ENCODE results near the gene SCP2. TPM values are rescaled to one million over a fixed set of nuclear protein-coding genes. Genes with fewer than 3 reads are reported as not detected.

SCP2 gene
- total and polyA plus RNA-seq, 2 of the 4 experiments (the other 2 are of a cell fraction), result 70.4 to 83.1 TPM

DNA sequence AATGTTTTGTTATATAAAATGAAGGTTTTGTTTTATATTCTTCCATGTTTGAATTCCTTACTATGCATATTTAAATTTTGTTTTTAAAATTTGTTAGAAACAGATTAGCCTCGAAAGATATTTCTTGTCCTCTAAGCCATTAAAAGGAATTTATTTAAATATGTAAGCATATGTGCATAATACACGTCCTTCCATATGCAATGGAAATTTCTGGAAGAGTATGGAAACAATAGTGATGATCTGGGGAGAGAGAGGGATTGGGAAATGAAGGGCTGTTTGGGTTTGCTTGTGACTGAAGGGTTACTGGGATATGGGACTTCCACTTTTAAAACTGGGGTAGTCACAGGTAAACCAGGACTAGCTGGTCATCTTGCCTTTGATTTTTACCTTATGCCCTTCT is 26.7 kb upstream of the SCP2 start:
- Histone ChIP-seq H3K9me1 (ENCODE audit: insufficient read depth, low read length) (peaks cover 3% of the 10 kb centered on the region; the same call in 1 of the 2 replicates), H3K27ac (ENCODE audit: insufficient read depth, low read length) (no peak overlapping the region), H3K36me3 (ENCODE audit: control insufficient read depth, insufficient read depth, low read length) (no peaks in the 10 kb centered on the region), H2BK20ac (ENCODE audit: low read depth, low read length) (no peak overlapping the region), H2BK5ac (ENCODE audit: low read depth, low read length, poor library complexity, severe bottlenecking) (no peak overlapping the region), H4K8ac (ENCODE audit: low read depth in 2 of 2, low read length in 2 of 2) (no peak overlapping the region), H3K27me3 (ENCODE audit: control insufficient read depth, insufficient read depth, low read length) (no peaks in the 10 kb centered on the region), H2BK120ac (ENCODE audit: low read depth, low read length) (no peak overlapping the region), H4K91ac (ENCODE audit: insufficient read depth, low read depth, low read length) (no peak overlapping the region), H3K9ac (ENCODE audit: low read depth, low read length) (no peak overlapping the region), H3K4me3 (ENCODE audit: insufficient read depth, low read depth, low read length) (no peak overlapping the region), H3K56ac (ENCODE audit: extremely low read depth, insufficient read depth, low read length) (no peak overlapping the region), H3K4me1 (ENCODE audit: control insufficient read depth, insufficient read depth, low read length) (peaks cover 1% of the 10 kb centered on the region; the same call in 1 of the 2 replicates), H2AK9ac (replicated peaks; ENCODE audit: low read depth, low read length, poor library complexity) (no peak overlapping the region), H3K4me2 (ENCODE audit: low read depth, low read length) (no peak overlapping the region), H3K79me1 (ENCODE audit: low read depth in 1 of 2, low read length in 2 of 2) (no peaks in the 10 kb centered on the region), H2AFZ (replicated peaks; ENCODE audit: low read length, poor library complexity) (no peak overlapping the region), H3K9me3 (ENCODE audit: control insufficient read depth, insufficient read depth, low read length) (no peaks in the 10 kb centered on the region), H3K14ac (replicated peaks; ENCODE audit: low read depth, low read length) (no peak overlapping the region), H2BK15ac (ENCODE audit: low read depth, low read length) (no peak overlapping the region), H4K20me1 (ENCODE audit: insufficient read depth, low read length) (no peaks in the 10 kb centered on the region), H3K4ac (ENCODE audit: low read depth, low read length) (no peak overlapping the region), H3K18ac (ENCODE audit: low read depth, low read length) (no peak overlapping the region), H2AK5ac (ENCODE audit: low read depth, low read length) (no peak overlapping the region), H4K5ac (ENCODE audit: low read depth, low read length) (no peak overlapping the region), H3K23ac (ENCODE audit: low read depth, low read length) (no peak overlapping the region)
- in situ Hi-C loops (cut with MboI; ENCODE audit: low sequenced_read_pairs) (loop anchor here (10.0 kb wide), 1 partner anchor 284 kb away; no protein-coding TSS in a partner anchor), intact Hi-C loops (cut with micrococcal nuclease) (no loop called here), dilution Hi-C loops (cut with HindIII; ENCODE audit: low sequenced_read_pairs, unreplicated experiment) (no loop called here)
- WGBS, 2 experiments (ENCODE audit: extremely low coverage in 2 of 2, insufficient read length in 1 of 2), result no CpG with 5 or more reads among the region's 2 CpGs
- ChIA-PET POLR2A (ENCODE audit: unreplicated experiment) (no interaction called here), CTCF (no interaction called here)
- no TSS peak for BruUV-seq (replicated peaks)
- DNase-seq (no peak), ATAC-seq (ENCODE audit: low read depth) (no peak)
- TF ChIP-seq, protein P1, sequence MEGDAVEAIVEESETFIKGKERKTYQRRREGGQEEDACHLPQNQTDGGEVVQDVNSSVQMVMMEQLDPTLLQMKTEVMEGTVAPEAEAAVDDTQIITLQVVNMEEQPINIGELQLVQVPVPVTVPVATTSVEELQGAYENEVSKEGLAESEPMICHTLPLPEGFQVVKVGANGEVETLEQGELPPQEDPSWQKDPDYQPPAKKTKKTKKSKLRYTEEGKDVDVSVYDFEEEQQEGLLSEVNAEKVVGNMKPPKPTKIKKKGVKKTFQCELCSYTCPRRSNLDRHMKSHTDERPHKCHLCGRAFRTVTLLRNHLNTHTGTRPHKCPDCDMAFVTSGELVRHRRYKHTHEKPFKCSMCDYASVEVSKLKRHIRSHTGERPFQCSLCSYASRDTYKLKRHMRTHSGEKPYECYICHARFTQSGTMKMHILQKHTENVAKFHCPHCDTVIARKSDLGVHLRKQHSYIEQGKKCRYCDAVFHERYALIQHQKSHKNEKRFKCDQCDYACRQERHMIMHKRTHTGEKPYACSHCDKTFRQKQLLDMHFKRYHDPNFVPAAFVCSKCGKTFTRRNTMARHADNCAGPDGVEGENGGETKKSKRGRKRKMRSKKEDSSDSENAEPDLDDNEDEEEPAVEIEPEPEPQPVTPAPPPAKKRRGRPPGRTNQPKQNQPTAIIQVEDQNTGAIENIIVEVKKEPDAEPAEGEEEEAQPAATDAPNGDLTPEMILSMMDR (conservative IDR thresholded peaks at IDR 0.05; ENCODE audit: low read depth, low read length), result no peak
- TF ChIP-seq CEBPB (IDR thresholded peaks at IDR 0.05; ENCODE audit: low read depth, low read length) (no peak), MAFK (IDR thresholded peaks at IDR 0.05; ENCODE audit: low read depth, low read length) (no peak), CHD1 (IDR thresholded peaks at IDR 0.05; ENCODE audit: low read depth, low read length) (no peak), MXI1 (IDR thresholded peaks at IDR 0.05; ENCODE audit: borderline replicate concordance, low read depth, low read length) (no peak), NFE2L2 (IDR thresholded peaks at IDR 0.05; ENCODE audit: low read depth, low read length) (no peak), BHLHE40 (IDR thresholded peaks at IDR 0.05; ENCODE audit: low read depth, low read length) (no peak), RAD21 (IDR thresholded peaks at IDR 0.05; ENCODE audit: low read length) (no peak), FOS (IDR thresholded peaks at IDR 0.05; ENCODE audit: low read depth, low read length) (no peak)
- TF ChIP-seq, protein P2, sequence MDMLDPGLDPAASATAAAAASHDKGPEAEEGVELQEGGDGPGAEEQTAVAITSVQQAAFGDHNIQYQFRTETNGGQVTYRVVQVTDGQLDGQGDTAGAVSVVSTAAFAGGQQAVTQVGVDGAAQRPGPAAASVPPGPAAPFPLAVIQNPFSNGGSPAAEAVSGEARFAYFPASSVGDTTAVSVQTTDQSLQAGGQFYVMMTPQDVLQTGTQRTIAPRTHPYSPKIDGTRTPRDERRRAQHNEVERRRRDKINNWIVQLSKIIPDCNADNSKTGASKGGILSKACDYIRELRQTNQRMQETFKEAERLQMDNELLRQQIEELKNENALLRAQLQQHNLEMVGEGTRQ (IDR thresholded peaks at IDR 0.05; ENCODE audit: low read depth, low read length), result no peak
